Thyroid gland (tissue), 4 donors: ENCODE measurements around the gene VPS33A. TPM values are rescaled to one million over a fixed set of nuclear protein-coding genes. Genes with fewer than 3 reads are reported as not detected.
"Not testable (repeated sequence)": the region's sequence is repeated elsewhere in the genome, so short reads cannot be mapped to it uniquely, and the experiment has no call there.

Source experiments
- DNase-seq, 2 donors: peaks; one replicate each; pipeline ENCODE4 v3.0.0-alpha.2; 2019
- H3K27ac ChIP-seq, 3 donors: fragments of 200-600 bp; sonication (generic); 1 replicate in 2 of 3; 2 replicates in 1 of 3; pipeline ENCODE4 v1.5.1; 2016 to 2019; ENCODE audit warnings: mild to moderate bottlenecking in 1 of 3, moderate library complexity in 1 of 3
- H3K27me3 ChIP-seq: fragments of 200-600 bp; sonication (generic); one replicate; pipeline ENCODE4 v1.5.1; 2019
- H3K36me3 ChIP-seq, 2 donors: fragments of 200-600 bp; sonication (generic); one replicate each; pipeline ENCODE4 v1.5.1; 2016 to 2019
- H3K4me1 ChIP-seq, 2 donors: fragments of 200-600 bp; sonication (generic); one replicate each; pipeline ENCODE4 v1.5.1; 2017 to 2019
- H3K4me3 ChIP-seq, 3 donors: fragments of 200-600 bp; sonication (generic); replicated peaks in 1 of 3; 1 replicate in 2 of 3; 2 replicates in 1 of 3; pipeline ENCODE4 v1.5.1; 2016; ENCODE audit warnings: mild to moderate bottlenecking in 1 of 3
- H3K9me3 ChIP-seq: fragments of 200-600 bp; sonication (generic); one replicate; pipeline ENCODE4 v1.5.1; 2017
- POLR2A ChIP-seq, 2 donors: fragments of 450-650 bp; IDR thresholded peaks; one replicate each; pipeline ENCODE4 v1.6.1; 2017; ENCODE audit warnings: antibody characterized with exemption in 2 of 2, mild to moderate bottlenecking in 2 of 2, moderate library complexity in 1 of 2
- WGBS, 2 donors: methylation state at CpG; one replicate each; pipeline ENCODE4 v1.1.5; 2017; 5-methylcytosine and 5-hydroxymethylcytosine counted together
- intact Hi-C: fragments of 100-400 bp; cut with DNase I; formaldehyde crosslinking; loops from one replicate; pipeline ENCODE4 v1.15.1; 2023
- total RNA-seq, 4 donors: library from RNA; depleted of rRNA; stranded (reverse); fragments of >200 nt; gene quantifications; one replicate each; pipeline ENCODE4 v1.2.3, GENCODE V29; 2016
- TF ChIP-seq, protein P1 (sequence below), 6 experiments: fragments of 200-600 bp in 3 of 6; fragments of 450-650 bp in 3 of 6; sonication (generic) in 3 of 6; IDR thresholded peaks; one replicate each; pipeline ENCODE4 v1.5.1; 2016 to 2019; ENCODE audit warnings: antibody characterized with exemption in 6 of 6, mild to moderate bottlenecking in 2 of 6, inconsistent platforms in 1 of 6, moderate library complexity in 1 of 6

The VPS33A gene
- total RNA-seq, 4 donors from 2014 or later, result 14.3 to 16.4 (median 16.1) TPM

DNA sequence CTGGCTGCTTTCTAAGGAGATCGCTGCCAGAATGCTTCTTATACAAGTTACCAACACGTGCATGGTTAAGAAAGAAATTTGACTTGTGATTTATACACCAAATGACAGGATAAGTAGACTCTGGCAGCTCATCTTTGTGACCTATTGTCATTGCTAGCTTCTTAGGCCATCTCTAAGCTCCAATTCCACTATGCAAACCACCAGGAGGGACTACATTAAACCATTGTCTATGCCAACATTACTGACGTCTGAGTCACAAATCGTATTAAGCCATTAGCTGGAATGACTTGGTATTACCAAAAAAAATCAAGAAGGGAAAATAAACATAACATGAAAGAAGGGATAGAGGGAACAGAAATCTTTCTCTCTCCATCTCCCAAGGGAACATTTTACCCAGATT is 15.8 kb upstream of the VPS33A start:
- intact Hi-C loops, result no loop called here
- H3K27ac ChIP-seq, result no peak overlapping the region
- peaks cover 18 to 26% of the 10 kb centered on the region in 2 donors for H3K36me3 ChIP-seq

DNA sequence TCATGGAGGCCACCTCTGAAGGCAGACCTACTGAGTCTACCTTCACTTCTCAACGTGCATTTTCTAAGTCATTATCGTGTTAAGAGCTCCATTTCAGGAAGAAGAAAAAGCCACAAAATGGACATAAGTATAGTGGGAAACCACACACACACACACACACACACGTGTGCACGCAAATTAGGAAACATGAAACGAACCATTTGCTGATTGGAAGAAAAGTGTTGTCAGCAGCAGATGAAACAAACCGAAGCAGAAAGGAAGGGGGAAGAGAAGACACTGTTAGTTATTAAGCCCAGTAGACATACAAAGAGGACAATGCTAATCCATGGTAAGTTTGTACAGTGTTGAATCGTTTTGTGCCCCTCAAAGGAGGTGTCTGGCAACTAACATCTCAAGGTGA is 9.9 kb upstream of the VPS33A start:
- TF ChIP-seq POLR2A (IDR thresholded peaks at IDR 0.05), result no peak
- TF ChIP-seq, protein P1, sequence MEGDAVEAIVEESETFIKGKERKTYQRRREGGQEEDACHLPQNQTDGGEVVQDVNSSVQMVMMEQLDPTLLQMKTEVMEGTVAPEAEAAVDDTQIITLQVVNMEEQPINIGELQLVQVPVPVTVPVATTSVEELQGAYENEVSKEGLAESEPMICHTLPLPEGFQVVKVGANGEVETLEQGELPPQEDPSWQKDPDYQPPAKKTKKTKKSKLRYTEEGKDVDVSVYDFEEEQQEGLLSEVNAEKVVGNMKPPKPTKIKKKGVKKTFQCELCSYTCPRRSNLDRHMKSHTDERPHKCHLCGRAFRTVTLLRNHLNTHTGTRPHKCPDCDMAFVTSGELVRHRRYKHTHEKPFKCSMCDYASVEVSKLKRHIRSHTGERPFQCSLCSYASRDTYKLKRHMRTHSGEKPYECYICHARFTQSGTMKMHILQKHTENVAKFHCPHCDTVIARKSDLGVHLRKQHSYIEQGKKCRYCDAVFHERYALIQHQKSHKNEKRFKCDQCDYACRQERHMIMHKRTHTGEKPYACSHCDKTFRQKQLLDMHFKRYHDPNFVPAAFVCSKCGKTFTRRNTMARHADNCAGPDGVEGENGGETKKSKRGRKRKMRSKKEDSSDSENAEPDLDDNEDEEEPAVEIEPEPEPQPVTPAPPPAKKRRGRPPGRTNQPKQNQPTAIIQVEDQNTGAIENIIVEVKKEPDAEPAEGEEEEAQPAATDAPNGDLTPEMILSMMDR (IDR thresholded peaks at IDR 0.05), result no peak
- no peaks in the 10 kb centered on the region for H3K9me3 ChIP-seq
- no peak overlapping the region for H3K27ac ChIP-seq
- H3K27me3 ChIP-seq, result no peaks in the 10 kb centered on the region
- H3K4me3 ChIP-seq, result no peak overlapping the region
- no peaks in the 10 kb centered on the region for H3K4me1 ChIP-seq
- DNase-seq, result no peak
- WGBS, 2 donors, result 82 to 88% methylated on average over 7 of the region's 7 CpGs
- H3K36me3 ChIP-seq, result peaks cover 33 to 37% of the 10 kb centered on the region in 2 donors
- intact Hi-C loops, result no loop called here

More for the DNA sequence above, 15.8 kb upstream of the VPS33A start:
- H3K4me1 ChIP-seq, result no peaks in the 10 kb centered on the region
- TF ChIP-seq, protein P1 (IDR thresholded peaks at IDR 0.05), result no peak
- no peak for TF ChIP-seq POLR2A (IDR thresholded peaks at IDR 0.05)
- 82 to 86% methylated on average over 4 of the region's 4 CpGs for WGBS, 2 donors
- no peak for DNase-seq
- H3K4me3 ChIP-seq, result no peak overlapping the region
- no peaks in the 10 kb centered on the region for H3K9me3 ChIP-seq
- no peaks in the 10 kb centered on the region for H3K27me3 ChIP-seq

DNA sequence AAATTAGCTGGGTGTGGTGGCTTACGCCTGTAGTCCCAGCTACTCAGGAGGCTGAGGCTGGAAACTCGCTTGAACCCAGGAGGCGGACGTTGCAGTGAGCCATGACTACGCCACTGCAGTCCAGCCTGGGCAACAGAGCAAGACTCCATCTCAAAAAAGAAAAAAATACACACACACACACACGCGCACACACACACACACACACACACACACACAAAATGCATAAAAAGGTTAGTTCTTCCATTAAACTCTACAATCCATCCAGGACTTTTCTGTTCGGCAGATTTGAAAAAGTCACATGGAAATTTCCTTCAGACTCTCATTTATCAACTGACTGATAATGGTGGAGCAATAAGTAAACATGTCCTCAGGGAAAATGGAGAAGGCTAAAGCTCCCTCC is 9.2 kb upstream of the VPS33A start:
- Histone ChIP-seq H3K36me3 (peaks cover 34 to 37% of the 10 kb centered on the region in 2 donors), H3K27me3 (no peaks in the 10 kb centered on the region), H3K27ac (no peak overlapping the region), H3K4me1 (no peaks in the 10 kb centered on the region), H3K9me3 (no peaks in the 10 kb centered on the region), H3K4me3 (no peak overlapping the region)
- 85 to 93% methylated on average over 8 of the region's 8 CpGs for WGBS, 2 donors
- intact Hi-C loops, result no loop called here
- TF ChIP-seq POLR2A (IDR thresholded peaks at IDR 0.05), result no peak
- TF ChIP-seq, protein P1 (IDR thresholded peaks at IDR 0.05), result no peak
- DNase-seq, result no peak

DNA sequence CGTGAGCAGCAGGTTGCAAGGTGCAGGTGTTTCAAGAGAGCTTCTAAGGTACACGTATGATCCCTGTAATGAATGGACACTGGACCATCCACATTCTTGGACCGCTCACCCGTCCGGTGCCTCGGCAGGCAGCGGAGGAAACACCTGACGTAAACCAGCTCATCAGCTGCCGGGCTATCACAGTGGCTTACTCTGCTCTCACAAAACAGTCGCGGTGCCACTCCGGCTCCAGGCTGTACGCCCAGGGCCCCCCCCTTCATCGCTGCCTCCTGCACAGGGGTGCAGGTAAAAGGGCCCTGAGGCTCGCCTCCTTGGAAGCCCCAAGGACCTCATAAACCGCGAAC is 436 bp downstream of the VPS33A start:
- H3K36me3 ChIP-seq, result peaks cover 13 to 25% of the 10 kb centered on the region in 2 donors
- H3K4me3 ChIP-seq, result peak overlapping the region; percentile 37 to 85 (median 59)
- 0 to 1% methylated on average over 9 to 14 of the region's 17 CpGs for WGBS, 2 donors
- peak; percentile 45 to 55 for DNase-seq
- H3K27ac ChIP-seq, result peak overlapping the region; percentile 3 to 87 (median 76)
- H3K9me3 ChIP-seq, result no peaks in the 10 kb centered on the region
- no peak for TF ChIP-seq POLR2A (IDR thresholded peaks at IDR 0.05)
- TF ChIP-seq, protein P1 (IDR thresholded peaks at IDR 0.05), result no peak
- H3K27me3 ChIP-seq, result no peaks in the 10 kb centered on the region
- intact Hi-C loops, result no loop called here
- peaks cover 4 to 8% of the 10 kb centered on the region in 2 donors for H3K4me1 ChIP-seq

DNA sequence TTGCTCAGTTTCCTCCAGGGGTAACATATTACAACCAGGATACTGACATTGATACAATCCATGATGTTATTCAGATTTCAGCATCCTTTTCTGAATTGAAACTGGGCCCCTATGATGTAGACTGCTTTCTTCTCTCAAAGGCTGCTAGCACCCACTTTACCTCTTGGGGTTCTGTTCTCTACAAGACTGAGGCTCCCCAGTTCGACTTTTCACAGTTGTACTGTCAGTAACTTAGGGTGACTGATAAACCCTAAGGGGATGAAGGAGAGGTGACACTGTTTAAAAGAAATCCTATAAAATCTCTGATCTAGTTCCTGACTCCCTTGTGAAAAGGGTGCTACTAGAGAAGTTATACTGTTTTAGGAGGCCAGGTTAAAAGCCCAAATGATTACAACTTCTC is 818 bp downstream of the VPS33A start:
- intact Hi-C loops, result no loop called here
- TF ChIP-seq, protein P1 (IDR thresholded peaks at IDR 0.05), result no peak
- no peak for TF ChIP-seq POLR2A (IDR thresholded peaks at IDR 0.05)
- Histone ChIP-seq H3K27ac (peak overlapping the region in 2 of 3 donors; percentile 76 to 87), H3K4me1 (peaks cover 4 to 8% of the 10 kb centered on the region in 2 donors), H3K27me3 (no peaks in the 10 kb centered on the region), H3K36me3 (peaks cover 15 to 29% of the 10 kb centered on the region in 2 donors), H3K9me3 (no peaks in the 10 kb centered on the region), H3K4me3 (peak overlapping the region; percentile 37 to 85 (median 59))
- WGBS, 2 donors, result 40 to 67% methylated on average over 1 of the region's 1 CpG
- DNase-seq, result no peak

DNA sequence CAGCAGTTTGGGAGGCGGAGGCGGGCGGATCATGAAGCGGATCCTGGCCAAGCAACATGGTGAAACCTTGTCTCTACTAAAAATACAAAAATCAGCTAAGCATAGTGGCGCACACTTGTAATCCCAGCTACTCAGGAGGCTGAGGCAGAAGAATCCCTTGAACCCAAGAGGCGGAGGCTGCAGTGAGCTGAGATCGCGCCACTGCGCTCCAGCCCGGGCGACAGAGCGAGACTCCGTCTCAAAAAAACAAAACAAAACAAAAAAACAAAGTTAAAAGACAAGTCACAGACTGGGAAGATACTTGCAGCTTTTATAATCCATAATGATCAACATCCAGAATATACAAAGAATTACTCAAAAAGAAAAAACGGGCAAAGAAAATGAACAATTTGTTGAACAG is 5.6 kb downstream of the VPS33A start:
- H3K4me3 ChIP-seq, intact Hi-C loops, H3K27ac ChIP-seq, DNase-seq, H3K4me1 ChIP-seq, H3K27me3 ChIP-seq, H3K9me3 ChIP-seq: not testable (repeated sequence)
- peaks cover 28 to 66% of the 10 kb centered on the region in 2 donors for H3K36me3 ChIP-seq
- 90 to 92% methylated on average over 14 of the region's 14 CpGs for WGBS, 2 donors

DNA sequence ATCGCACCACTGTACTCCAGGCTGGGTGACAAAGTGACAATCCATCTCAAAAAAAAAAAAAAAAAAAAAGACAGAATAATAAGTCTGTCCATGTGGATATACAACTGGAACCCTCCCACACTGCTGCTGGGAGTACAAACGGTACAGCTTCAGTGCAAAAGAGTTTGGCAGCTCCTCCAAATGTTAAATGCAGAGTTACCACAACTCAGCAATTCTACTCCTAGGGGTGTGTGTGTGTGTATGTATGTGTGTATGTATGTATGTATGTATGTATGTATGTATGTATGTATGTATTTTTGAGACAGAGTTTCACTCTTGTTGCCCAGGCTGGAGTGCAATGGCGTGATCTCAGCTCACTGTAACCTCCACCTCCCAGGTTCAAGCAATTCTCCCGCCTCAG is 7.4 kb downstream of the VPS33A start:
- H3K9me3 ChIP-seq, H3K27ac ChIP-seq, H3K4me1 ChIP-seq, H3K4me3 ChIP-seq, DNase-seq, H3K27me3 ChIP-seq, intact Hi-C loops: not testable (repeated sequence)
- 89 to 95% methylated on average over 3 to 4 of the region's 4 CpGs for WGBS, 2 donors
- peaks cover 28 to 66% of the 10 kb centered on the region in 2 donors for H3K36me3 ChIP-seq

DNA sequence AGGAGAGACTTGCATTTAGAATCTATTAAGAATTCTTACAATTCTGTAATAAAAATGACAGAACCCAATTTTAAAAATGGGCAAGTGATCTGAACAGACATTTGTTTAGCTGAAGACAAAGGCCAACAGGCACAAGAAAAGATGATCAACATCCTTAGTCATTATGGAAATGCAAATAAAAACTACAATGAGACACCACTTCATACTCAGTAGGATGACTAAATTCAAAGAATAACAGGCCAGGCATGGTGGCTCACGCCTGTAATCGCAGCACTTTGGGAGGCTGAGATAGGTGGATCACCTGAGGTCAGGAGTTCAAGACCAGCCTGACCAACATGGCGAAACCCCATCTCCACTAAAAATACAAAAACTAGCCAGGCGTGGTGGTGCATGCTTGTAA is 7.8 kb downstream of the VPS33A start:
- peaks cover 28 to 65% of the 10 kb centered on the region in 2 donors for H3K36me3 ChIP-seq
- H3K4me3 ChIP-seq, H3K27ac ChIP-seq, H3K4me1 ChIP-seq, H3K9me3 ChIP-seq, intact Hi-C loops, DNase-seq, H3K27me3 ChIP-seq: not testable (repeated sequence)
- 89 to 92% methylated on average over 4 of the region's 4 CpGs for WGBS, 2 donors
